T-cell (primary cell): ENCODE data around the gene PLCG1. TPM values are rescaled to one million over a fixed set of nuclear protein-coding genes. Genes with fewer than 3 reads are reported as not detected.

Source experiments
- ATAC-seq, 4 experiments: fragments of 200-7000 bp in 3 of 4; fragments of 150-1000 bp in 1 of 4; cut with Tn5 transposase; replicated peaks in 1 of 4; 1 replicate in 3 of 4; 2 replicates in 1 of 4; pipeline ENCODE4 v1.10.0; 2021; ENCODE audit warnings: moderate library complexity in 3 of 4, mild to moderate bottlenecking in 2 of 4, moderate number of reproducible peaks in 1 of 4
- CTCF ChIA-PET, 2 donors: fragments of 300-600 bp; sonication (Branson Sonifier 250); formaldehyde crosslinking; loops; one replicate each; lab custom pipeline; 2022; ENCODE audit warnings: antibody characterized with exemption in 2 of 2; lab: Charles Lee
- POLR2A ChIA-PET, 2 donors: fragments of 300-600 bp; sonication (Branson Sonifier 250); formaldehyde crosslinking; loops; one replicate each; lab custom pipeline; 2022; ENCODE audit warnings: antibody characterized with exemption in 2 of 2; lab: Charles Lee
- DNase-seq, 35 experiments: peaks; one replicate each; pipeline versions ENCODE4 v3.0.0 to v3.0.0-alpha.2; 2013 to 2023
- H3K27ac ChIP-seq: one replicate; pipeline ENCODE4 v1.5.1; 2013; ENCODE audit warnings: low read length
- H3K27me3 ChIP-seq, 2 experiments: replicated peaks in 1 of 2; 1 replicate in 1 of 2; 2 replicates in 1 of 2; pipeline versions ENCODE4 v1.6.1 to v1.7.0; 2013; ENCODE audit warnings: low read length in 1 of 2, mixed read lengths in 1 of 2; ENCODE audit not compliant: control insufficient read depth in 2 of 2, insufficient read depth in 2 of 2; ENCODE audit errors: extremely low read depth in 1 of 2
- H3K36me3 ChIP-seq, 2 donors: 1 replicate in 1 of 2; 2 replicates in 1 of 2; pipeline versions ENCODE4 v1.6.1 to v1.7.0; 2013; ENCODE audit warnings: low read length in 1 of 2; ENCODE audit not compliant: control insufficient read depth in 2 of 2, insufficient read depth in 1 of 2; ENCODE audit errors: extremely low read depth in 1 of 2
- H3K4me1 ChIP-seq, 2 experiments: 1 replicate in 1 of 2; 2 replicates in 1 of 2; pipeline versions ENCODE4 v1.6.1 to v1.7.0; 2013; ENCODE audit warnings: low read length in 2 of 2, mixed read lengths in 1 of 2; ENCODE audit not compliant: insufficient read depth in 2 of 2, control insufficient read depth in 1 of 2; ENCODE audit errors: extremely low read depth in 1 of 2
- H3K4me3 ChIP-seq, 2 donors: 1 replicate in 1 of 2; 2 replicates in 1 of 2; pipeline versions ENCODE4 v1.5.1 to v1.7.0; 2013; ENCODE audit warnings: mild to moderate bottlenecking in 2 of 2, low read length in 1 of 2, moderate library complexity in 1 of 2; ENCODE audit not compliant: control insufficient read depth in 1 of 2; ENCODE audit errors: extremely low read depth in 1 of 2
- H3K9me3 ChIP-seq: 2 replicates; pipeline ENCODE4 v1.7.0; 2013
- H3K27ac Mint-ChIP-seq, 2 donors: one replicate each; pipeline ENCODE4 v1.8.0; 2020 to 2021; ENCODE audit warnings: mild to moderate bottlenecking in 2 of 2, mixed read lengths in 2 of 2
- H3K27me3 Mint-ChIP-seq, 2 donors: one replicate each; pipeline ENCODE4 v1.8.0; 2021 to 2022; ENCODE audit warnings: mixed read lengths in 2 of 2
- H3K36me3 Mint-ChIP-seq: one replicate; pipeline ENCODE4 v1.8.0; 2021; ENCODE audit warnings: mixed read lengths
- H3K4me1 Mint-ChIP-seq, 3 donors: one replicate each; pipeline ENCODE4 v1.8.0; 2020 to 2022; ENCODE audit warnings: mixed read lengths in 3 of 3, mild to moderate bottlenecking in 1 of 3
- H3K4me3 Mint-ChIP-seq, 3 donors: one replicate each; pipeline ENCODE4 v1.8.0; 2020 to 2022; ENCODE audit warnings: mild to moderate bottlenecking in 3 of 3, mixed read lengths in 3 of 3, moderate library complexity in 3 of 3
- H3K9me3 Mint-ChIP-seq, 3 donors: one replicate each; pipeline ENCODE4 v1.8.0; 2020 to 2022; ENCODE audit warnings: mixed read lengths in 3 of 3
- WGBS: methylation state at CpG from one replicate; pipeline ENCODE4 v1.1.5; 2013; ENCODE audit warnings: missing lambda C conversion rate; ENCODE audit not compliant: insufficient coverage; 5-methylcytosine and 5-hydroxymethylcytosine counted together
- total RNA-seq, 35 experiments: library from RNA in 6 of 35; stranded (reverse) in 6 of 35; fragments of 120-200 nt in 1 of 35; gene quantifications; one replicate each; pipeline versions ENCODE4 v1.2.1 to v1.2.4 and lab custom pipeline; 2013 to 2026

Gene PLCG1
- total RNA-seq, 5 donors from 2014 or later (not counting 1 experiment from before 2014, with no cell fraction given), result 390 to 589 (median 444) TPM

DNA sequence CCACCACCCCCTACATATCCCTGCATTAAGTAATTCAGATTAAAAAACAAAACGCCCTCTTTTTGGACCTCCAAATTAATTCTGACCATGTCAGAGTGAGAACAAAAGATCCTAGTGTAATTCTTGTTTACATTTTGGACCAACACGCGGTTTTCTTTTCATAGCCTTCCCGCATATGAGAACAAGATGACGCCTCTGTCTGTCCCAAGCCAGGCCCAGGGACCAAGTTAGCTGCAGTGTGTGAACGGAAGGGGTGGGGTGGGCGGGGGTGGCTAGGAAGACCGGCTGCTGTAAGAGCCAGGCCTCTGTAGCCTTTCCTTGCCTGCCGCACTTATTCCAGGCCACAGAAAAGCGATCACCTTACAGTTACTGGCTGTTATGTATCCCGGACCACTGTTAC is 68.0 kb downstream of the PLCG1 start:
- no peak for ATAC-seq
- DNase-seq, result no peak
- Histone ChIP-seq H3K27ac (no peak overlapping the region), H3K9me3 (no peaks in the 10 kb centered on the region), H3K36me3 (peaks cover 3 to 7% of the 10 kb centered on the region in 2 donors), H3K27me3 (peaks cover 0 to 2% of the 10 kb centered on the region in 2 experiments), H3K4me3 (no peak overlapping the region), H3K4me1 (no peaks in the 10 kb centered on the region)
- peaks cover 0 to 6% (median 0%) of the 10 kb centered on the region in 3 donors for H3K4me1 Mint-ChIP-seq
- CTCF ChIA-PET, result interaction anchor here in 1 of 2 donors (0.5 kb wide), 1 partner anchor 9 kb away, joined by 4 read pairs; no protein-coding TSS in a partner anchor
- H3K36me3 Mint-ChIP-seq, result peaks cover 35% of the 10 kb centered on the region
- POLR2A ChIA-PET, result no interaction called here
- H3K27me3 Mint-ChIP-seq, result no peaks in the 10 kb centered on the region
- 89% methylated on average over 8 of the region's 11 CpGs for WGBS
- peaks cover 0 to under 1% (median 0%) of the 10 kb centered on the region in 3 donors for H3K9me3 Mint-ChIP-seq
- no peak overlapping the region for H3K4me3 Mint-ChIP-seq
- no peak overlapping the region for H3K27ac Mint-ChIP-seq

DNA sequence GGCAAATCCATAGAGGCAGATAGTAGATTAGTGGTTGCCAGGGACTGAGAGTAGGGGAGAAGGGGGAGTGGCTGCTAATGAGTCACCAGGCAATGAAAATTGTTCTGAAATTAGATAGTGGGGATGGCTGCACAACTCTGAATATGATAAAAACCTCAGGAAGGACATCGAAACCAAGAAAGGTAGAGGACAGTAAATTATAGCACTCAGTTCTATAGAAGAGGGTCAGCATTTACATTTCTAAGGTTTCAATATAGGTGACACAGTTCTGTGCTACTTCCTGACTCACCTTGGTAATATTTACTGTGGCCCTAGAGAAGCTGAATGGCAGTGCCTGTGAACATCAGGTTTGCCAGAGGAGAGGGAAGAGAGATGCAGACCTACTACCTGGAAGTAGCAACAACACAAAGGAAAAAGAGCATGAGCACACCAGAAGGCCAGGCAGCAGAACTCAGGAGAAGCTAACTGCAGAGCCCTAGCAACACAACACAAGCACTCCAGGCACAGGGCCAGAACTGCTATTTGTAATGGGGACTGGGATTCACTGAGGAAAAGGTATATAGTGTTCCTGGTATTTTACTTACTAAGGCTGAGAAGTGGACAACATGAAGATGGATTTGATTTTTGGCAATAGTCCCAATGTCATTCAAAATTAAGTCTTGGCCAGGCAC is 75.9 kb downstream of the PLCG1 start:
- ATAC-seq, result no peak
- Mint-ChIP-seq H3K27me3 (no peaks in the 10 kb centered on the region), H3K36me3 (no peaks in the 10 kb centered on the region), H3K27ac (no peak overlapping the region), H3K4me3 (no peak overlapping the region), H3K4me1 (peaks cover 5 to 16% (median 10%) of the 10 kb centered on the region in 3 donors), H3K9me3 (no peaks in the 10 kb centered on the region)
- ChIA-PET POLR2A (no interaction called here), CTCF (no interaction called here)
- Histone ChIP-seq H3K9me3 (no peaks in the 10 kb centered on the region), H3K27ac (no peak overlapping the region), H3K4me3 (no peak overlapping the region), H3K36me3 (no peaks in the 10 kb centered on the region), H3K27me3 (no peaks in the 10 kb centered on the region), H3K4me1 (no peaks in the 10 kb centered on the region)
- no CpG with 5 or more reads among the region's 1 CpG for WGBS
- no peak for DNase-seq

DNA sequence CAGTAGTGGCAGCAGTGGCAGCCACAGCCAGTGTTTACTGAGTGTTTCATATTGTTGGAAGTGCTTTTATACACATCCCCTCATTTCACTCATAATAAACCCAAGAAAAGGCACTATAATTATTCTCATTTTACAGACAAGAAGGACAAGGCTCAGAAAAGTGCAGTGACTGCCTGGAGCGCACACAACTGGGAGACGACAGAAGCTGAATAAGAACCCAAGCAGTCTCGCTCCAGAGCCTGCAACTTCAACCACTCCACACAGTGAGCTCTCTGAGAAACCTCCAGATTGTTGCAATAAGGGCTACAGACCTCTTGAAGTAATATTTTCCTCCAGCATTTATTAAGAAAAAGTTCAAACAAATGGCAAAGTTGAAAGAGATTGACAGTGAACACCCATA is 76.9 kb downstream of the PLCG1 start:
- H3K9me3 Mint-ChIP-seq, result no peaks in the 10 kb centered on the region
- ChIA-PET CTCF (no interaction called here), POLR2A (no interaction called here)
- Histone ChIP-seq H3K4me3 (no peak overlapping the region), H3K36me3 (no peaks in the 10 kb centered on the region), H3K27me3 (no peaks in the 10 kb centered on the region), H3K4me1 (no peaks in the 10 kb centered on the region), H3K9me3 (no peaks in the 10 kb centered on the region), H3K27ac (no peak overlapping the region)
- H3K4me3 Mint-ChIP-seq, result no peak overlapping the region
- no peaks in the 10 kb centered on the region for H3K27me3 Mint-ChIP-seq
- no peak for ATAC-seq
- peaks cover 5 to 16% (median 10%) of the 10 kb centered on the region in 3 donors for H3K4me1 Mint-ChIP-seq
- DNase-seq, result no peak
- WGBS, result 100% methylated on average over 2 of the region's 3 CpGs
- no peak overlapping the region for H3K27ac Mint-ChIP-seq
- no peaks in the 10 kb centered on the region for H3K36me3 Mint-ChIP-seq

GRCh38 chr20:41214666-41215065 is 77.3 kb downstream of the PLCG1 start:
- Mint-ChIP-seq H3K27ac (no peak overlapping the region), H3K27me3 (no peaks in the 10 kb centered on the region), H3K9me3 (no peaks in the 10 kb centered on the region), H3K4me1 (peaks cover 5 to 16% (median 10%) of the 10 kb centered on the region in 3 donors), H3K36me3 (no peaks in the 10 kb centered on the region), H3K4me3 (no peak overlapping the region)
- Histone ChIP-seq H3K27me3 (no peaks in the 10 kb centered on the region), H3K4me3 (no peak overlapping the region), H3K4me1 (no peaks in the 10 kb centered on the region), H3K9me3 (no peaks in the 10 kb centered on the region), H3K27ac (no peak overlapping the region), H3K36me3 (no peaks in the 10 kb centered on the region)
- ChIA-PET CTCF (no interaction called here), POLR2A (interaction anchor here in 1 of 2 donors (0.5 kb wide), 1 partner anchor 66 kb away, joined by 3 read pairs; no protein-coding TSS in a partner anchor)
- WGBS, result 100% methylated on average over 1 of the region's 3 CpGs
- ATAC-seq, result no peak
- DNase-seq, result no peak

- H3K4me1 Mint-ChIP-seq, result peaks cover 0 to 8% (median 4%) of the 10 kb centered on the region in 3 donors
- peaks cover 5% of the 10 kb centered on the region for H3K36me3 Mint-ChIP-seq
- no peaks in the 10 kb centered on the region for H3K36me3 ChIP-seq
- H3K4me3 Mint-ChIP-seq, result no peak overlapping the region
- no peak overlapping the region for H3K27ac Mint-ChIP-seq
- H3K9me3 Mint-ChIP-seq, result no peaks in the 10 kb centered on the region
- H3K4me1 ChIP-seq, result no peaks in the 10 kb centered on the region
- no peaks in the 10 kb centered on the region for H3K27me3 ChIP-seq
- no peak for ATAC-seq
- DNase-seq, result no peak
- WGBS, result no CpG with 5 or more reads among the region's 5 CpGs
- H3K27me3 Mint-ChIP-seq, result no peaks in the 10 kb centered on the region
- no peak overlapping the region for H3K27ac ChIP-seq
- no peaks in the 10 kb centered on the region for H3K9me3 ChIP-seq
- POLR2A ChIA-PET, result no interaction called here
- no peak overlapping the region for H3K4me3 ChIP-seq
- CTCF ChIA-PET, result interaction anchor here in 1 of 2 donors (0.7 kb wide), 1 partner anchor 85 kb away, joined by 4 read pairs; no protein-coding TSS in a partner anchor
These were observed 80.1 kb downstream of the PLCG1 start for GRCh38 chr20:41217422-41217821.

DNA sequence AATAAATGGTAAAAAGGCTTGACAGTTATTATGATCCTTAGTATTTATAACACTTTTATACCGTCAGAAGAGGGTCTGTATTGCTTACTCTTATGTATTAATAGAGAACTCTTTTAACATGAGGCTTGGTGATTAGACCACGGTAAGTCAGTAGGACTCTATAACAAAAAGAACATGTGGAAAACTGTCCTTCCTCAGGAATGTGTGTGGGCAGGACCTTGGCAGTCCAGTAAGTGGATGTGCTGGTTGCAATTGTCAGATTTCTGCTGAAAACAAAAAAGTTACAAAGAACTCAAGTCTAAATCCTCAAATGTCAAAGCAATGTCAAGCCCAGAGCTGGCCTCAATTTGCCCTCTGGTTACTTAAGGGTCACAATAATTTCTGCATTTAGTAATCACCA is 81.1 kb downstream of the PLCG1 start:
- DNase-seq (no peak), ATAC-seq (no peak)
- Histone ChIP-seq H3K9me3 (no peaks in the 10 kb centered on the region), H3K4me3 (no peak overlapping the region), H3K4me1 (no peaks in the 10 kb centered on the region), H3K27ac (no peak overlapping the region), H3K36me3 (no peaks in the 10 kb centered on the region), H3K27me3 (no peaks in the 10 kb centered on the region)
- POLR2A ChIA-PET, result no interaction called here
- no CpG with 5 or more reads among the region's 2 CpGs for WGBS
- no peaks in the 10 kb centered on the region for H3K27me3 Mint-ChIP-seq
- CTCF ChIA-PET, result interaction anchor here (0.6 kb wide), 3 partner anchors 8 to 17 kb away, joined by 3 to 4 read pairs (median 3); no protein-coding TSS in a partner anchor
- H3K36me3 Mint-ChIP-seq, result peaks cover 5% of the 10 kb centered on the region
- H3K9me3 Mint-ChIP-seq, result no peaks in the 10 kb centered on the region
- peaks cover 0 to under 1% (median 0%) of the 10 kb centered on the region in 3 donors for H3K4me1 Mint-ChIP-seq
- H3K4me3 Mint-ChIP-seq, result no peak overlapping the region
- no peak overlapping the region for H3K27ac Mint-ChIP-seq
